Coronary artery (tissue), 2 donors: ENCODE results near the gene C4B.
"Not testable (repeated sequence)": the region's sequence is repeated elsewhere in the genome, so short reads cannot be mapped to it uniquely, and the experiment has no call there.

Experiments
- DNase-seq: peaks from one replicate; pipeline ENCODE4 v3.0.0-alpha.2; 2017; ENCODE audit warnings: low spot score
- H3K27ac ChIP-seq, 2 donors: fragments of 200-600 bp; sonication (generic); one replicate each; pipeline ENCODE4 v1.5.1; 2016 to 2019
- H3K4me3 ChIP-seq: fragments of 200-600 bp; sonication (generic); 2 replicates; pipeline ENCODE4 v1.5.1; 2016; ENCODE audit warnings: mild to moderate bottlenecking, moderate library complexity
- CTCF ChIP-seq: fragments of 200-600 bp; sonication (generic); IDR thresholded peaks from one replicate; pipeline ENCODE4 v1.5.1; 2019; ENCODE audit warnings: antibody characterized with exemption

The C4B gene

GRCh38 chr6:32047855-32048766, 33.5 kb downstream of the C4B start:
- H3K27ac ChIP-seq: peak overlapping the region; percentile 49 to 91
- no peak for DNase-seq
- no peak overlapping the region for H3K4me3 ChIP-seq
- TF ChIP-seq CTCF: peak; percentile 87

GRCh38 chr6:32049149-32049548, 34.6 kb downstream of the C4B start:
- not testable (repeated sequence) for DNase-seq, H3K4me3 ChIP-seq
- peak overlapping the region in 1 of 2 donors; percentile 2 for H3K27ac ChIP-seq

GRCh38 chr6:32049736-32050135, 35.1 kb downstream of the C4B start:
- not testable (repeated sequence) for DNase-seq, H3K4me3 ChIP-seq
- peak overlapping the region in 1 of 2 donors; percentile 2 for H3K27ac ChIP-seq

GRCh38 chr6:32050562-32050961, 36.0 kb downstream of the C4B start:
- no peak overlapping the region for H3K4me3 ChIP-seq
- peak overlapping the region in 1 of 2 donors; percentile 32 for H3K27ac ChIP-seq
- DNase-seq: no peak
- TF ChIP-seq CTCF: no peak

GRCh38 chr6:32052626-32053025, 38.0 kb downstream of the C4B start:
- H3K27ac ChIP-seq, DNase-seq, H3K4me3 ChIP-seq: not testable (repeated sequence)

- not testable (repeated sequence) for H3K27ac ChIP-seq, H3K4me3 ChIP-seq, DNase-seq
Observed at GRCh38 chr6:32053314-32053713, 38.7 kb downstream of the C4B start.

GRCh38 chr6:32055756-32056155, 41.2 kb downstream of the C4B start:
- H3K4me3 ChIP-seq, DNase-seq, H3K27ac ChIP-seq: not testable (repeated sequence)

GRCh38 chr6:32056254-32056653, 41.7 kb downstream of the C4B start:
- no peak for DNase-seq
- no peak for TF ChIP-seq CTCF
- no peak overlapping the region for H3K4me3 ChIP-seq
- no peak overlapping the region for H3K27ac ChIP-seq

GRCh38 chr6:32057966-32058365, 43.4 kb downstream of the C4B start:
- Histone ChIP-seq H3K4me3 (no peak overlapping the region), H3K27ac (peak overlapping the region in 1 of 2 donors; percentile 34)
- no peak for DNase-seq
- TF ChIP-seq CTCF: no peak

GRCh38 chr6:32058511-32058963, 43.9 kb downstream of the C4B start:
- no peak for DNase-seq
- H3K27ac ChIP-seq: peak overlapping the region in 1 of 2 donors; percentile 34
- TF ChIP-seq CTCF: no peak

More at GRCh38 chr6:32058511-32058963, 43.9 kb downstream of the C4B start:
- no peak overlapping the region for H3K4me3 ChIP-seq
